Mammary epithelial cell (primary cell): Measurements from ENCODE around the gene RNF4.

Source experiments
- CTCF ChIP-seq, 2 donors: IDR thresholded peaks in 1 of 2; conservative IDR thresholded peaks in 1 of 2; 2 replicates each; pipeline ENCODE4 v1.5.1; 2011 to 2012; ENCODE audit warnings: inconsistent platforms in 2 of 2, low read length in 2 of 2, mild to moderate bottlenecking in 2 of 2, control low read depth in 1 of 2, low read depth in 1 of 2; ENCODE audit not compliant: insufficient read depth in 1 of 2; ENCODE audit errors: extremely low read depth in 1 of 2
- EZH2 ChIP-seq: IDR thresholded peaks from 2 replicates; pipeline ENCODE4 v1.6.1; 2012; ENCODE audit warnings: low read length, inconsistent platforms, borderline replicate concordance

GRCh38 chr4:2516635-2517034 lies 47.7 kb downstream of the RNF4 start:
- TF ChIP-seq CTCF (conservative IDR thresholded peaks at IDR 0.05 in 1 of 2, IDR thresholded peaks at IDR 0.05 in 1 of 2; ENCODE audit: extremely low read depth in 1 of 2, insufficient read depth in 1 of 2, low read depth in 1 of 2, low read length in 2 of 2) (no peak), EZH2 (no peak)
